HG03558 (cell line): ENCODE results near the gene RASA3.

ENCODE experiments used
- ATAC-seq: cut with Tn5 transposase; IDR thresholded peaks from one replicate; pipeline ENCODE4 v1.9.1; 2021; ENCODE audit warnings: moderate number of reproducible peaks; ENCODE audit not compliant: unreplicated experiment; ENCODE audit errors: extremely low read depth

RASA3 gene

DNA sequence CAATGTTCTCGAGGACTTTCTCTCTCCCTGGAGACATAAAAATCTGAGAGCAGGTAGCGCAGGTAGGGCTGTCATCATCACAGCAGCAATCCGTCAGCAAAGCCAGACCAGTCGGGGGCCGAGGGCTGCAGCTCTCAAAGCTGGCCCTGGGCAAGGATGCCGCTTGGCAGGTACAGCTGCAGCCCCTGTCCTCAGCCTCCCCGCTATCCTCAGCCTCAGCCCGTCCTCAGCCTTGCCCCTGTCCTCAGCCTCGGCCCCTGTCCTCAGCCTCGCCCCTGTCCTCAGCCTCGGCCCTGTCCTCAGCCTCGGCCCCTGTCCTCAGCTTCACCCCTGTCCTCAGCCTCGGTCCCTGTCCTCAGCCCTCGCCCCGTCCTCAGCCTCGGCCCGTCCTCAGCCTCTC lies 169.4 kb downstream of the RASA3 start:
- no peak for ATAC-seq

DNA sequence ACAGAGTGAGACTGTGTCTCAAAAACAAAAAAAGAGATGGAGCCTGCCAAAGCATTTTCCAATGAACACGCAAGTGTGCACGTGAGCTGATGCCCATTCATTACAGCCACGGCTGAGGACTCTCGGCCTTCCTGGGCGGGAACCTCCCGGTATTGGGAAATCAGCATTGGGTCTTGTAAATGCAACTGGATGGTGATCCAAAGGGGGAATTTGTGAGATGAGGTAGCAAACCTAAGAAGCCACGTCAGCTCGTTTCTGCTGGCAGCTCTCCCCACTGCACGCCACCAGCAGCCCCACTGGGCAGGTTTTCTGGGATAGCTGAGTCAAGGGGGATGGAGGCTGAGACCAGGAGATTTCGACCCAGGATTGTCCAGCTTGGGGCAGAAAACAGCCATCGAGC lies 170.0 kb downstream of the RASA3 start:
- no peak for ATAC-seq

DNA sequence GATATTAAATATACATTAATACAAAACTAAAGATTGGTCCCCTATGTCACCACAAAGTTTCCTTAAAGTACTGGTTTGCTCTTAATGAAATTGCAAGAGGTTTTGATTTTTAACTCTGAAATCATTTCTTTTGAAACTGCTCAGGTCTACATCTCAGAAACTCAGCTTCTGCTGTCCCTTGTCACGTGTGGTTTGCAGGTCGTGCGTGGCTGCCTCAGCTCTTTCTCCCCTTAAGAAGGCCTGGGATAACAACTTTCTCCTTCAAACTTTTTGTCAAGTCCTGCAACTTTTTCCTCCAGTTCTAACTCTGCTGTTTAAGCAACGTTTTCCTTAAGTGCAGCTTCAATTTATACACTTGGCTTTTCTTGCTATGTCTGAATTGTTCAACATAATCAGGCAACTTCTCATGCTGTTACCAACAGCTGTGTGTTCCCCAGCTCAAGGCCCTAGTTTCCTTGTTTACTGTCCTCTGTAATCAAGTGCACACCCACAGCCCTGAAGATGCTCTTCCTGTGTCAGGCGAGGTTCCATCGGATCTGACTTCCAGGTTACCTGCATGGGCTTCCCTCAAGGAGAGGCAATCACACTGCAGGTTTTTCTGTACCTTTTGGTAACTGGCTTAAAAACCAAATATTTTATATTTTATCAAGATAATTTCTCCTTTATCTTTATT lies 172.0 kb downstream of the RASA3 start:
- ATAC-seq = no peak

DNA sequence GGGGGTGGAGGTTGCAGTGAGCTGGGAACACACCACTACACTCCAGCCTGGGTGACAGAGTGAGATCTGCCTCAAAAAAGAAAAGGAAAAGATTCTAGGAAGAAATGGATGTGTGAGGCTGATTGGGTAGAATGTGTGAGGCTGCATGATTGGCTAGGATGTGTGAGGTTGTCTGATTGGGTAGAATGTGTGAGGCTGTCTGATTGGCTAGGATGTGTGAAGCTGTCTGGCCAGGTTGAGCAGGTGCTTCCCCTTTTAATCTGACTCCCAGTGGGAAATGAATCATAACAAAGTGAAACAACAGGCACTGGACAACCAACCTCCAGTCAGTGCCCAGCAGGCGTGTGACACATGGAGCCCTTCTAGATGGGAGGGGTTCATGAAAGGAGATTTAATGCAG lies 173.2 kb downstream of the RASA3 start:
- ATAC-seq = no peak

DNA sequence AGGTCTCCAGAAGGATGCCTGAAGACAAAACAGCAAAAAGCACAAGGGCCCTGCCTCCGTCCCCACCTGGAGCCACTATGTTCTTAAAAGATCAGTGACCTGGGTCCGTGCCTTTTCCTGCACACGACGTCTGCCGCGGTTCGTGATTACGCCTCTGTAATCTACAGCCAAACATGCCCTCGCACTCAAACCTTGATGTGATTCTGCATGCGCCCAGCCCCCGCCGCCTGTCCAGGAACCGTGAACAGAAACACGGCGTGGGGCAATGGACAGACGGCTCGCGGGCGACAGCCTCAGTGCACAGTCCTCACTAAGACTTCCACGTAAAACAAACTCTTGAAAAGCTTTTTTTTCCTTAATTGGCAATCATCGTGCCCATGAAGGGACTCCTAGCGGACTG lies 174.1 kb downstream of the RASA3 start:
- no peak for ATAC-seq

DNA sequence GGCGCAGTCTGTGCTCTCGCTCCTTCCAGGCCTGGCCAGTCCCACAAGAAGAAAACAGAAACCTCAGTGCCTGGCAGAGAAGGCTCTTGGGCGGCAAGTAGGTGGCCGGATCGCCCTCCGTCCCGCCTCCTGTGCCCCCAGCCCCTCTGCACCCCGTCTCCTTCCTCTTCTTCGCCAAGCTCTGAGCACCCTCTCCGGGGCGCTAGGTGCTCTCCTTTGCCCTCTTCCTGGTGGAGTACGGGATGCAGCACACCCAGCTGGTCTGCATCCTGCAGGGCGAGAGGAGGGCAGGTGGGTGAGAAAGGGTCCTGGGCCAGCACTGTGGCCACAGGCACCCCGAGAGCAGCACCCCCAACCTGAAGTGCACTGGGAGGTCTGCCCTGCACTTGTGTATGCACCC lies 175.9 kb downstream of the RASA3 start:
- ATAC-seq = no peak

DNA sequence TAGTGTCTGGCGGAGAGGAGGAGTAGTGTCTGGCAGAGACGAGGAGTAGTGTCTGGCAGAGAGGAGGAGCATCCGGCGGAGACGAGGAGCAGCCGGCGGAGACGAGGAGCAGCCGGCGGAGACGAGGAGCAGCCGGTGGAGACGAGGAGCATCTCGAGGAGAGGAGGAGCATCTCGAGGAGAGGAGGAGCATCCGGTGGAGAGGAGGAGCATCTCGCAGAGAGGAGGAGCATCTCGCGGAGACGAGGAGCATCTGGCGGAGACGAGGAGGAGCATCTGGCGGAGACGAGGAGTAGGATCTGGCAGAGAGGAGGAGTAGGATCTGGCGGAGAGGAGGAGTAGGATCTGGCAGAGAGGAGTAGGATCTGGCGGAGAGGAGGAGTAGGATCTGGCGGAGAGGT lies 176.7 kb downstream of the RASA3 start:
- ATAC-seq = no peak

DNA sequence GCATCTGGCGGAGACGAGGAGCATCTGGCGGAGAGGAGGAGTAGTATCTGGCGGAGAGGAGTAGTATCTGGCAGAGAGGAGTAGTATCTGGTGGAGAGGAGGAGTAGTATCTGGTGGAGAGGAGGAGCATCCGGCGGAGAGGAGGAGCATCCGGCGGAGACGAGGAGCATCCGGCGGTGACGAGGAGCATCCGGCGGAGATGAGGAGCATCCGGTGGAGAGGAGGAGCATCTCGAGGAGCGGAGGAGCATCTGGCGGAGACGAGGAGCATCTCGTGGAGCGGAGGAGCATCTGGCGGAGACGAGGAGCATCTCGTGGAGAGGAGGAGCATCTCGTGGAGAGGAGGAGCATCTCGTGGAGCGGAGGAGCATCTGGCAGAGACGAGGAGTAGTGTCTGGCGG lies 177.2 kb downstream of the RASA3 start:
- ATAC-seq = no peak

DNA sequence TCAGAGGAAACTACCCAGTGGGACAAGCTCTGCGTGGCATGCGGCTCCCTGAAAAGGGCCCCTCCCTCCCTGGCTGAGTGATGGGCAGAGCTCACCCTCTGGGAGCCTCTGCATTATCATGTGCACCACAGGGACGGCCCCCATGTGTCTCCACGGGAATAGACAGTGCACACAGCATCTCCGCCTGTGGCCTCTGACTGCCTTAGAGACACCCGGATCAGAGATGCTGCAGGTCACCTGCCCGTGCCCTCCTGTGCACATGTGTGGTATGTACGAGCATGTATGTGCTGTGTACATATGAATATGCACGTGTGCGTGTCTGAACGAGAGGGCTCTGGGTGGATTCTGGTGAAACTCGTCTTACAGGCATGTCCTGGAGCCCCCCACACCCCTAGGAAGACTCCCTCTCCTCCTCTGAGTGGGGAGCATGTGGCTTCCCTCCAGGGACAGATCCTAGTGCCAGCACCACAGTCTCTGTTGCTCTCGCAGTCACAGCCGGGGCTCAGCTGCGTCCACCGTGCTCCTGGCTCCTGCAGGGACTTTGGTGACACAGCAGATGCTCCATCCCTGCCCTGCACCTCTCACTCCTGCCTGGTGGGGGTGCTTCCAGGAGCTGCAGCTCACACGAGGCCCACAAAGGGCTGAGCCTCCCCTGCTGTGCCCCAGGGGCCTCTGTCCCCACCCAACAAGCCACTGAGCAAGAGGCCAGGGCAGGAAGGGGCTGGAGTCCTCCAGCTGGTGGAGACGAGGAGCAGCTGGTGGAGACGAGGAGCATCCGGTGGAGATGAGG lies 178.2 kb downstream of the RASA3 start:
- no peak for ATAC-seq

DNA sequence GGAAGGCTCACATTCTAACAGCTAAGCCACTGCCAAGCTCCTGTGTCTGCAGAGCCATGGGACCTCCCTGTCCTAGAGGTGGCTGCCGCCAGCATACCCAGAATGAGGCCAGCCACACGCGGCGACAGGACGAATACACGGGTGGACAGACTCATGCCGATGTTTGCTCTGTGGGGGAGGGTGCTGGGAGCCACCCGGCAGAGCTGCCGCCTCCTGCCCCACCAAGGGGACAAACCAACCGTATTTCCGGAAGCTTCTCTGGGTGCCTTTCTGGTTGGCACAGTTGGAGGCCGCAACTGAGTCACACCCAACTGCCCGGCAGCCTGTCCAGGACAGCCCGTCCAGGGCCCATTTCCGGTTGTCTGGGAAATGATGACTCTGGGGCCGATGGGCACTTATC lies 178.9 kb downstream of the RASA3 start:
- ATAC-seq = no peak

DNA sequence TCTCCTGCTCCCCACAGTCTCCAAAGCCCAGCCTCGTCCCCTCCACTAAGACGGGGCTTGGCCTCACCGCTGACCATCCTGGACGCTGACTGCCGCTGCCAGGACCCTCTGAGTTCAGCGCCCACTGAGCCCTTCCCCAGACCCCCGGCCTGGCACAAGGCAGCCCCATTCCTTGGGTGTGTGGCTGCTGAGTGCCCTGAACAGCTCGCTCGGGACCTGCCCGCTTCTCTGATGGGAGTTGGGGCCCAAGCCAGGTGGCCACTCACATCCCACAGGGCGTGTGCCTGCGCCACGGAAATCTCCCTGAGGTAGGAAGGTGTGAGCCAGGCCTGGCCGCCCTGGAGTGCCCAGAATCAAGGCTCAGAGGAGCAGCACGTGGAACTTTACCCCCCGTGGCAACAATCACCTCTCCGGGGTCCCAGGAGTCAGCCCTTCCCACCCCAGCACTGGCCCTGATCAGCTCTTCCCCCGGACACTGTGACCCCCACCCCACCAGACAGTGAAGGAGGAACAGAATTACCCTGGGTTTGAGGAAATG lies 179.4 kb downstream of the RASA3 start:
- ATAC-seq = no peak

DNA sequence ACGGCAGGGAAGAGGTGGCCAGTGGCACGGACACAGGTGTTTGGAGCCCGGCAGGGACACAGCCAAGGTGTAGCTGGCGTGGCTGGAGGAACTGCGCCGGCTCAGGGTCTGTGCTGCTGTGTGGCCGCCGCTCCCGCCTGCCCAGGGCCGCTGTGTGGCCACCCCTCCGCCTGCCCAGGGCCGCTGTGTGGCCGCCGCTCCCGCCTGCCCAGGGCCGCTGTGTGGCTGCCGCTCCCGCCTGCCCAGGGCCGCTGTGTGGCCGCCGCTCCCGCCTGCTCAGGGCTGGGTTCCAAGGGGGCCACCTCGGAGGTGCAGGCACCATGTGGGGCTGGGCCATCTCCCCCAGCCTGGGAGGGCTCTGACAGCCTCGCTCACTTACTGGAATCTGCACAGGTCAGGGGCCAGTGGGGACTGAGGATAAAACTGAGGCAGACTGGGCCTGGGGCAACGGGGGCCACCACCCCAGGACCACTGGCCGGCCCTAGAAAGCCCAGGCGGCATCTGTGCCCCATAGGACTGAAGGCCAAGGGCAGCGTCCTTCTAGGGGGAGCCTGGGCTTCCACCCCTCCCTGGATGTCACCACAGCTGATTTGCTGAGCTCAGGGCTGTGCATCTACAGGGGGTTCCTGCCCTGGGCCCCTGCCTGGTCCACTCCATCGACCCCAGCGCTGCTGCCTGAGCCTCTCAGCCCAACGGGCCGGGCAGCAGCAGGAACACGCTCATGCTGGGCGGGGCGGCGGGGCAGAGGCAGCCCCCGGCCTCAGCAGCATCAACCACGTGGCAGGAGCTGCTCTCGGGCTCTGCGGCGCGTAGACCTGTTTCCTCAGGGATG lies 180.1 kb downstream of the RASA3 start:
- no peak for ATAC-seq

DNA sequence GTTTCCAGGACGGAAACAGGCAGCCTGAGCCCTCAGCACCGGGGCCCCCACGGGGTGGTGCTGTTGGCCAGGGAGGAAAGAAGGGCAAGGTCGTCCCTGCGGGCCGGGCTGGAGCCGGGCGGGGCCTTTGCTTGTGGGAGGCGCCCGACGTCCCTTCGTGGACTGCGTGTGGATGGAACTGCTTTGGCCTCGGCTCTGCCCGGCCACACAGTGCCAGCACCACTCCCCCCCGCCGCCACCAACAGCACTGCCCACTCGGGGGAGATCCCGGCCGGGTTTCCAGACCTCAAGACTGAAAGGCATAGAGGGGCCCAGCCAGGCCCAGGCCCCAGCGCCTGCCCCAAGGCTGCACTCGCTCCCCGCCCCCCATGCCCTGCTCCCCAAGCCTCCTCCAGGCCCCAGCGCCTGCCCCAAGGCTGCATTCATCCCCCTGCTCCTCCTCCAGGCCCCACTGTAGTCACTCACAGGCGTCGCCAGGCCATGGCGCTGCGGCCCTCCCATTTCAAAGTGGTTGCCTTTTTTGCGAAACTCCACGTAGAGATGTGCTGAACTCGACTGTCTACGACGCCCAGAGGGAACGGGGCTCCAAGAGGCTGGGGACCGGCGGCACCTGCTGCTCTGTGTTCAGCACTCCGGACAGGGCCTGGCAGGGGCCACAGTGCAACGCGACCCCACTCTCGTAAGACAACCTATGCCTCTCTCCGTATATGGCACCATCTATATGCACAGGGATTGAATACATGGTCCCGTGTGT lies 181.0 kb downstream of the RASA3 start:
- ATAC-seq = no peak

DNA sequence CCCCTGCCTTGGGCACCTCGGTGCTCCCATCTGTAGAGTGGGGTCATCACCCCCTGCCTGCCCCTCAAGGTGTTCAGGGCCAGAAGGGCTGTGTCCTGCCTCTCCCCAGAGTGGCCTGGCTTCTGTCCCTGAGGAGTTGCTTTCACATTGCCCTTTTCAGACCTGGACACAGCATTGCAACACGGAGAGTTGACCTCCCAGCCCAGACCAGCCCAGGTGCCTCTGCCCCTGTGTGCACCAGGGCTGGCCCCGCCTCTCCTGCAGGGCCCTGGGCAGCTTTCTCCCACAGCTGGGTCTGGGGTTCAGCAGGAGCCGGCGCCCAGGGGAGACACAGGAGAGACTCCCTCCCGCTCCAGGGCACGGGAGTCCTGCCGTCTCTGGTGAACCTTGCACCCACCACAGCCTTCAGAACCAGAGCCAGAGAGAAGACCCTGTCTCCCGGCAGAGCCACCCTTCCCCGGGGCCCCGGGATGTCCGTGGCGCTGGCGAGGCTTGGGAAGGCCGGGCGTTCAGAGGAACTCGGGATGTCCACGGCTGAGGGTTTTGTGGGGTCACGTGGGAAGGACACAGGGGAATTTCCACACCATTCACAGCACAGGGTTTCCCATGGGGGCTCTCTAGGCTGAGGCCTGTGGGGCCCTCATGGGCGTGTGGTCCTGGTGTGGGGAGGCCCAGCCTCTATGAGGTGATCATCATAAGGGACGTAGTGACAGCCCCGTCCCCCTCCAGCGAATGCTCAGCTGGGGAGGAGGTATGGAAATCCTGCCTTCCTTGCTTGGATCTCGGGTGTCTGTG lies 181.8 kb downstream of the RASA3 start:
- no peak for ATAC-seq

DNA sequence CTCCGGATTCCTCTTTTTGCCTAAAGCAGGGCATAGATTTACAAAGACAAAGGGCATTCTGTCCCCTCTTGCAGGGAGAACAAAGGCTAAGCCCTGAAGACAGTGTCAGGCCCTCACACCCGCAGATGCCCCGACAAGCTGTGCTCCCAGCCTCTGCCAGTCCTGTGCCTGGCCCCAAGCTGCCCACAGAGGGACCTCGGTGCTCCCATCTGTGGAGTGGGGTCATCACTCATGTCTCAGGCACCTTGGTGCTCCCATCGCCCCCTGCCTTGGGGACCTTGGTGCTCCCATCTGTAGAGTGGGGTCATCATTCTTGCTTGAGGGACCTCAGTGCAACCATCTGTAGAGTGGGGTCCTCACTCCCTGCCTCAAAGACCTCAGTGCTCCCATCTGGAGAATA lies 182.9 kb downstream of the RASA3 start:
- ATAC-seq = no peak

DNA sequence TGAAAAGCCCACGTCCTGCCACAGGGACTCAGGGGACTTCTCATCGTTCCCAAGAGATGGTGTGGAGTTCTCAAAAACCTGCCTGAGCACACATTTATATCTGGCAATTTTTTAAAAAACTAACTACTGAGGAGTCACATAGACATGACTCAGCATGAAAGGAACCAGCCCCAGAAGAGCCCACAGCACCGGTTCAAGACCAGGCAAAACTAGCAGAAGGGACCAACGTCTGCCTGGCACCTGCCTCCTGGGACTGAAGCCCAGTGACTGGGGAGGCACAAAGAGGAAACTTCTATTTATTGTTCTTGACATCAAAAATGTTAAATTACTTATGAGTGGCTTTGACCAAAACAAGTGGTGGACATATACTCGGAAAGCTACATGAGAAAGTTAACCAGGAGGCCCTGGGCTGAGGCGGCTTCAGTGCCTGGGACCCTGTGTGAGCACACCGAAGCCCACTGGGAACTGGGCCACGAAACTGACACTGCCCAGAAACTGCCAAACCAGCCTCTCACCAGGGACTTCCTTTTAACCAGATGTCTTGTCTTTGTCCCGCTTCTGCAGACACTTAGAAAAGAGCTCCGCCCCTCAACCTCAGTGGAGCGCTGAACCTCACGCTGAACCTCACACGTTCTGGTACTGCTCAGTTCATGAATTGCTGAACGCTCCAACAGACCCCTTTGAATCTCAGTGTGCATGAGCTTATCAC lies 184.2 kb downstream of the RASA3 start:
- ATAC-seq = no peak

DNA sequence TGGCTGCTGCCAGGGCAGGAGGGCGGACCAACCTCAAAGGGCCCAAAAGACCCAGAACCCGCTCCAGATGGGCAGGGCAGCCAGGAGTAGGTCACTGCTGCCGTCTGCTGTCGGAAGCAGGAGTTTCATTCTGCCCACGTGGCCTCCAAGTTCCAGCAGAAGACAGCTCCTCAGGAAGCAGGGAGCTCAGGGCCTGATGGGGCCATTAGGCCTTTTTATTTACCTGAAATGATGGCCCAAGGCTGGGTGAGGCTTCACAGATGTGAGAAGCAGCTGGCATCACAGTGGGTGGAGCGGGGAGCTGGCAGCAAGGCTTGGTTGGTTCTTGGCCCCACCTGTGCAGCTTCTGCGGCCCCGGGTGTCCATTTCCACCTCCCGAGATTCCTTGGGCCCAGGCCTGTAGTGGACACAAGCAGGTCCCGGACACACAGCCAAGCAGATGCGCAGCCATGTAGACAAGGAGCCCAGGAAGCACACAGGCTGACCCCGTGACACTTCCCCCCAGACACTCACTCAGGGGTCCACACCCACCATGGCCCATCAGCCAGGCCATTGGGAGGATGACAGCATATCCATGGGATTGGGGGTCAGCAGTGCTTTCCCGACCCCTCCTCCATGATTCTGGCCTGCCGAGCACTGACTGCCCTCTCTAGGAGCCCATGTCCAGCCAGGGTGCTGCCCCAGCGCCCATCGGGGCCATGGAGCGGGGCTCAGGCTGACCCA lies 185.0 kb downstream of the RASA3 start:
- ATAC-seq = no peak
